Adrenal gland (tissue), 12 donors: Measurements from ENCODE around the gene MINK1. TPM values are rescaled to one million over a fixed set of nuclear protein-coding genes. Genes with fewer than 3 reads are reported as not detected.

Source experiments
- DNase-seq, 7 donors: peaks; one replicate each; pipeline ENCODE4 v3.0.0-alpha.2; 2019 to 2020
- H3K27ac ChIP-seq, 5 donors: fragments of 200-600 bp; sonication (generic) in 4 of 5; 1 replicate in 3 of 5; 2 replicates in 2 of 5; pipeline versions ENCODE4 v1.5.1 to v1.8.0; 2016 to 2020; ENCODE audit warnings: mild to moderate bottlenecking in 1 of 5
- H3K27me3 ChIP-seq: fragments of 200-600 bp; 2 replicates; pipeline ENCODE4 v1.8.0; 2021
- H3K36me3 ChIP-seq, 2 donors: fragments of 200-600 bp; replicated peaks in 1 of 2; 1 replicate in 1 of 2; 2 replicates in 1 of 2; pipeline versions ENCODE4 v1.5.1 to v1.8.0; 2018 to 2022
- H3K4me1 ChIP-seq, 2 donors: fragments of 200-600 bp; replicated peaks in 1 of 2; 1 replicate in 1 of 2; 2 replicates in 1 of 2; pipeline versions ENCODE4 v1.5.1 to v1.8.0; 2018 to 2021
- H3K4me3 ChIP-seq, 4 donors: fragments of 200-600 bp; sonication (generic) in 3 of 4; one replicate each; pipeline ENCODE4 v1.5.1; 2016 to 2018
- H3K9me3 ChIP-seq, 3 donors: fragments of 200-600 bp; sonication (generic) in 1 of 3; replicated peaks in 1 of 3; 1 replicate in 2 of 3; 2 replicates in 1 of 3; pipeline versions ENCODE4 v1.5.1 to v1.8.0; 2016 to 2021
- POLR2A ChIP-seq, 2 donors: fragments of 450-650 bp; IDR thresholded peaks; one replicate each; pipeline ENCODE4 v1.6.1; 2017; ENCODE audit warnings: antibody characterized with exemption in 2 of 2, mild to moderate bottlenecking in 2 of 2, moderate library complexity in 1 of 2
- WGBS, 4 donors: extraction: QIAGEN DNeasy Blood & Tissue Kit in 2 of 4; methylation state at CpG; one replicate each; pipeline versions ENCODE4 v1.1.5 to v1.1.7; 2013 to 2017; 5-methylcytosine and 5-hydroxymethylcytosine counted together
- intact Hi-C, 2 donors: fragments of 100-400 bp; cut with DNase I; formaldehyde crosslinking; loops; one replicate each; pipeline versions ENCODE4 v1.14.1 to v1.15.0; 2022 to 2023
- polyA plus RNA-seq, 3 donors: library from polyadenylated mRNA; stranded (reverse); fragments of 200-250 nt in 2 of 3; fragments of 350-450 nt in 1 of 3; fragmentation: Illumina TruSeq in 1 of 3; extraction: RNeasy Lipid Tissue Mini Kit (QIAGEN cat#74804) in 1 of 3; gene quantifications; one replicate each; pipeline ENCODE4 v1.2.3, GENCODE V29; 2013 to 2014
- total RNA-seq, 9 donors: library from RNA; depleted of rRNA in 4 of 9; stranded (reverse); fragments of >200 nt in 4 of 9; fragments of 120-200 nt in 1 of 9; fragmentation: NEBNext Ultra II Directional in 1 of 9; extraction: Animal tissue kit (Norgen Biotek cat#: 25700) in 1 of 9; gene quantifications; one replicate each; pipeline versions ENCODE4 v1.1.0 to v1.2.4, GENCODE V29; 2013 to 2023
- TF ChIP-seq, protein P1 (sequence below), 6 experiments: fragments of 450-650 bp in 4 of 6; fragments of 200-600 bp in 2 of 6; sonication (generic) in 1 of 6; IDR thresholded peaks; 1 replicate in 5 of 6; 2 replicates in 1 of 6; pipeline versions ENCODE4 v1.5.1 to v1.8.0; 2016 to 2021; ENCODE audit warnings: antibody characterized with exemption in 6 of 6, mild to moderate bottlenecking in 2 of 6, moderate library complexity in 1 of 6
- donor health status: healthy with polysubstance abuse.
- donor health status: Bipolar disorder and iron deficiency.
- donor health status: DM: yes; HTN: yes; CAD: no.
- donor health status: DM: no; HTN: no; CAD: no.
- donor health status: DM: no; HTN: no; CAD: no.
- donor health status: DM: yes; HTN: yes; CAD: no.

MINK1 gene
- total and polyA plus RNA-seq, 12 donors, result 21.5 to 135 (median 50.4) TPM

DNA sequence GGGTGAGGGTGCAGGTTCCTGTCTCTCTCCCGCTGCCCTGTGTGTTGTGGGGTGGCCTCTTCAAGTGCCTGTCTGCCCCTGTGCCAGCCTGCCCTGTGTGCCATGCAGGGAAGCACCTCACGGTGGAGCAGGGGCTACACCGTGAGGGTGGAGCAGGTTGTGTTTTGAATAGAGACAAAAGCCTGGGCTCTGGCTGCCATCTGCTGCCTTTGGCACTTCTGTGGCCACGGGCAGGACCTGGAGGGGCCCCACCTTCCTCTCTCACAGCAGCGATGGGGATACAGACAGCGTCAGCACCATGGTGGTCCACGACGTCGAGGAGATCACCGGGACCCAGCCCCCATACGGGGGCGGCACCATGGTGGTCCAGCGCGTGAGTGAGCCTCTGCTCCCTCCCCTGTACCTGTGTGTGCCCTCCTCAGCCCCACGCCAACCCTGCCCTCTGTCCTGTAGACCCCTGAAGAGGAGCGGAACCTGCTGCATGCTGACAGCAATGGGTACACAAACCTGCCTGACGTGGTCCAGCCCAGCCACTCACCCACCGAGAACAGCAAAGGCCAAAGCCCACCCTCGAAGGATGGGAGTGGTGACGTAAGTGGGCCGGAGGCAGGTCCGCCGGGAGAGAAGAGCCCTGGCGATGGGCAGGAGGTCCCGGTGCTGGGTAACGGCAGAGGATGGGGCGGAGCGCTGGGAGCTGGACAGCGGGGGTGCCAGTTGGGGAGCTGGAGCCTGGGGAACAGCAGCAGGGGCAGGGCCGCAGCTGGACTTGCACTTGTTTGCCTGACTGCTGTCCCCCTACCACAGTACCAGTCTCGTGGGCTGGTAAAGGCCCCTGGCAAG is 60.8 kb downstream of the MINK1 start:
- 86 to 94% (median 88%) methylated on average over 17 to 31 of the region's 31 CpGs for WGBS, 4 donors
- intact Hi-C loops, result loop anchor here in 1 of 2 donors (5.0 kb wide), 1 partner anchor 177 kb away; no protein-coding TSS in a partner anchor

DNA sequence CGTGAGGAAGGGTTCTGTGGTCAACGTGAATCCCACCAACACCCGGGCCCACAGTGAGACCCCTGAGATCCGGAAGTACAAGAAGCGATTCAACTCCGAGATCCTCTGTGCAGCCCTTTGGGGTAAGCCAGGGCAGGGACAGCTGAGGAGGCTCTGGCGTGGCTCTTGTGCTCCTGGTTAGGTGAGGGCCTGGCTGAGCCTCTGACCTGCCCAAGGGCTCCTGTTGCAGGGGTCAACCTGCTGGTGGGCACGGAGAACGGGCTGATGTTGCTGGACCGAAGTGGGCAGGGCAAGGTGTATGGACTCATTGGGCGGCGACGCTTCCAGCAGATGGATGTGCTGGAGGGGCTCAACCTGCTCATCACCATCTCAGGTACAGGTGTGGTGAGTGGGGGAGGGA is 62.0 kb downstream of the MINK1 start:
- Histone ChIP-seq H3K9me3 (no peaks in the 10 kb centered on the region), H3K27ac (no peak overlapping the region), H3K4me1 (peaks cover 0 to 9% of the 10 kb centered on the region in 2 donors), H3K36me3 (peaks cover 0 to 68% of the 10 kb centered on the region in 2 donors), H3K4me3 (no peak overlapping the region), H3K27me3 (no peaks in the 10 kb centered on the region)
- 93 to 98% (median 96%) methylated on average over 7 to 13 of the region's 13 CpGs for WGBS, 4 donors
- intact Hi-C loops, result no loop called here
- no peak for DNase-seq
- TF ChIP-seq POLR2A (IDR thresholded peaks at IDR 0.05), result no peak
- TF ChIP-seq, protein P1, sequence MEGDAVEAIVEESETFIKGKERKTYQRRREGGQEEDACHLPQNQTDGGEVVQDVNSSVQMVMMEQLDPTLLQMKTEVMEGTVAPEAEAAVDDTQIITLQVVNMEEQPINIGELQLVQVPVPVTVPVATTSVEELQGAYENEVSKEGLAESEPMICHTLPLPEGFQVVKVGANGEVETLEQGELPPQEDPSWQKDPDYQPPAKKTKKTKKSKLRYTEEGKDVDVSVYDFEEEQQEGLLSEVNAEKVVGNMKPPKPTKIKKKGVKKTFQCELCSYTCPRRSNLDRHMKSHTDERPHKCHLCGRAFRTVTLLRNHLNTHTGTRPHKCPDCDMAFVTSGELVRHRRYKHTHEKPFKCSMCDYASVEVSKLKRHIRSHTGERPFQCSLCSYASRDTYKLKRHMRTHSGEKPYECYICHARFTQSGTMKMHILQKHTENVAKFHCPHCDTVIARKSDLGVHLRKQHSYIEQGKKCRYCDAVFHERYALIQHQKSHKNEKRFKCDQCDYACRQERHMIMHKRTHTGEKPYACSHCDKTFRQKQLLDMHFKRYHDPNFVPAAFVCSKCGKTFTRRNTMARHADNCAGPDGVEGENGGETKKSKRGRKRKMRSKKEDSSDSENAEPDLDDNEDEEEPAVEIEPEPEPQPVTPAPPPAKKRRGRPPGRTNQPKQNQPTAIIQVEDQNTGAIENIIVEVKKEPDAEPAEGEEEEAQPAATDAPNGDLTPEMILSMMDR (IDR thresholded peaks at IDR 0.05), result no peak

More for the DNA sequence above, 60.8 kb downstream of the MINK1 start:
- Histone ChIP-seq H3K27me3 (no peaks in the 10 kb centered on the region), H3K4me3 (no peak overlapping the region), H3K4me1 (peaks cover 0 to 5% of the 10 kb centered on the region in 2 donors), H3K9me3 (no peaks in the 10 kb centered on the region), H3K27ac (no peak overlapping the region), H3K36me3 (peaks cover 0 to 74% of the 10 kb centered on the region in 2 donors)
- DNase-seq, result no peak
- TF ChIP-seq, protein P1 (IDR thresholded peaks at IDR 0.05), result no peak
- no peak for TF ChIP-seq POLR2A (IDR thresholded peaks at IDR 0.05)

DNA sequence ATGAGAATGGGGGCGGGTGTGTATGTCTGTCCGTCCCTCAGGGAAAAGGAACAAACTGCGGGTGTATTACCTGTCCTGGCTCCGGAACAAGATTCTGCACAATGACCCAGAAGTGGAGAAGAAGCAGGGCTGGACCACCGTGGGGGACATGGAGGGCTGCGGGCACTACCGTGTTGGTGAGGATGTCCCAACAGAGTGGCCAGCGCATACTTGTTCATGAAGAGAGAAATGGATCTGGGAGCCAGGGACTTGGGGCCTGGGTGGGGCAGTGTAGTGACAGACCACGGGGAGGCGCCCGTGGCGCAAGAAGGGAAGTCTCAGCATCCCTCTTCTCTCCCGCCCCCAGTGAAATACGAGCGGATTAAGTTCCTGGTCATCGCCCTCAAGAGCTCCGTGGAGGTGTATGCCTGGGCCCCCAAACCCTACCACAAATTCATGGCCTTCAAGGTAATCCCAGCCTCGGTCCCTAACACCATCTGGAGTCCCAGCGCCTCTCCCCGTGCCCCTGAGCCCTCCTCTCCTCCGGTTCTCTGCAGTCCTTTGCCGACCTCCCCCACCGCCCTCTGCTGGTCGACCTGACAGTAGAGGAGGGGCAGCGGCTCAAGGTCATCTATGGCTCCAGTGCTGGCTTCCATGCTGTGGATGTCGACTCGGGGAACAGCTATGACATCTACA is 62.7 kb downstream of the MINK1 start:
- WGBS, 4 donors, result 73 to 80% (median 77%) methylated on average over 26 to 27 of the region's 27 CpGs
- H3K9me3 ChIP-seq, result no peaks in the 10 kb centered on the region
- H3K36me3 ChIP-seq, result peaks cover 0 to 61% of the 10 kb centered on the region in 2 donors
- no peak for TF ChIP-seq POLR2A (IDR thresholded peaks at IDR 0.05)
- TF ChIP-seq, protein P1 (IDR thresholded peaks at IDR 0.05), result no peak
- intact Hi-C loops, result no loop called here
- H3K27me3 ChIP-seq, result no peaks in the 10 kb centered on the region
- H3K27ac ChIP-seq, result no peak overlapping the region
- peaks cover 0 to 9% of the 10 kb centered on the region in 2 donors for H3K4me1 ChIP-seq
- no peak for DNase-seq
- H3K4me3 ChIP-seq, result no peak overlapping the region
